PC-9 (cell line): ENCODE measurements around the gene TXNDC16.

Experiments
- EZH2 ChIP-seq: fragments of 200-600 bp; sonication (generic); IDR thresholded peaks from 2 replicates; pipeline ENCODE4 v1.8.0; 2017; ENCODE audit warnings: antibody characterized with exemption, low read depth
- TF ChIP-seq, protein P1 (sequence below): fragments of 200-600 bp; sonication (generic); conservative IDR thresholded peaks from 2 replicates; pipeline ENCODE4 v1.6.1; 2017; ENCODE audit warnings: mixed run types, antibody characterized with exemption, mild to moderate bottlenecking, moderate library complexity

DNA sequence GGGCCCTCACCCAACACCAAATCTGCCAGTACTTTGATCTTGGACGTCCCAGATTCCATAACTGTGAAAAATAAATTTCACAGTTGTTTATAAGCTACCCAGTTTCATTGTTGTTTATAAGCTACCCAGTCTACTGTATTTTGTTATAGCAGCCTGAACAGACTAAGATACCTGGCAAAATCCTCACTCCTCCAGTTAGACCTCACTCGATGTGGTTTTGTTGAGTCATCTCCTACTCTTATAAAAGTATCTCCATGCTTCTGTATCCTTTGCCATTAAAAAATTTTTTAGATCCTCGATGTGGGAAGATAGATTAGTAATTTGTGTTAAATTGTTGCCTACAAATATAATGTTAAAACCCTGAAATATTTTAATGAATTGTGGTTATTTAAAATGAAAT lies 16.0 kb downstream of the TXNDC16 start:
- TF ChIP-seq, protein P1, sequence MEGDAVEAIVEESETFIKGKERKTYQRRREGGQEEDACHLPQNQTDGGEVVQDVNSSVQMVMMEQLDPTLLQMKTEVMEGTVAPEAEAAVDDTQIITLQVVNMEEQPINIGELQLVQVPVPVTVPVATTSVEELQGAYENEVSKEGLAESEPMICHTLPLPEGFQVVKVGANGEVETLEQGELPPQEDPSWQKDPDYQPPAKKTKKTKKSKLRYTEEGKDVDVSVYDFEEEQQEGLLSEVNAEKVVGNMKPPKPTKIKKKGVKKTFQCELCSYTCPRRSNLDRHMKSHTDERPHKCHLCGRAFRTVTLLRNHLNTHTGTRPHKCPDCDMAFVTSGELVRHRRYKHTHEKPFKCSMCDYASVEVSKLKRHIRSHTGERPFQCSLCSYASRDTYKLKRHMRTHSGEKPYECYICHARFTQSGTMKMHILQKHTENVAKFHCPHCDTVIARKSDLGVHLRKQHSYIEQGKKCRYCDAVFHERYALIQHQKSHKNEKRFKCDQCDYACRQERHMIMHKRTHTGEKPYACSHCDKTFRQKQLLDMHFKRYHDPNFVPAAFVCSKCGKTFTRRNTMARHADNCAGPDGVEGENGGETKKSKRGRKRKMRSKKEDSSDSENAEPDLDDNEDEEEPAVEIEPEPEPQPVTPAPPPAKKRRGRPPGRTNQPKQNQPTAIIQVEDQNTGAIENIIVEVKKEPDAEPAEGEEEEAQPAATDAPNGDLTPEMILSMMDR, result no peak
- TF ChIP-seq EZH2, result no peak
